Osteocyte (in vitro differentiated cells): ENCODE measurements around the gene IL2RA. TPM values are rescaled to one million over a fixed set of nuclear protein-coding genes. Genes with fewer than 3 reads are reported as not detected.

ENCODE experiments used
- DNase-seq: peaks from one replicate; pipeline ENCODE4 v3.0.0; 2021; ENCODE audit warnings: mixed read lengths; ENCODE audit not compliant: unreplicated experiment; ENCODE audit errors: extremely low spot score
- H3K27ac Mint-ChIP-seq: one replicate; pipeline ENCODE4 v1.8.0; 2021; ENCODE audit warnings: mild to moderate bottlenecking, mixed read lengths; ENCODE audit not compliant: unreplicated experiment
- H3K27me3 Mint-ChIP-seq: one replicate; pipeline ENCODE4 v1.8.0; 2021; ENCODE audit warnings: mixed read lengths; ENCODE audit not compliant: unreplicated experiment
- H3K36me3 Mint-ChIP-seq: one replicate; pipeline ENCODE4 v1.8.0; 2021; ENCODE audit warnings: mixed read lengths; ENCODE audit not compliant: unreplicated experiment
- H3K4me1 Mint-ChIP-seq: one replicate; pipeline ENCODE4 v1.8.0; 2021; ENCODE audit warnings: mixed read lengths; ENCODE audit not compliant: unreplicated experiment
- H3K4me3 Mint-ChIP-seq: one replicate; pipeline ENCODE4 v1.8.0; 2021; ENCODE audit warnings: mild to moderate bottlenecking, moderate library complexity, mixed read lengths; ENCODE audit not compliant: unreplicated experiment
- H3K9me3 Mint-ChIP-seq: one replicate; pipeline ENCODE4 v1.8.0; 2021; ENCODE audit warnings: mixed read lengths; ENCODE audit not compliant: unreplicated experiment
- total RNA-seq: library from RNA; stranded (reverse); gene quantifications from 2 replicates; pipeline ENCODE4 v1.2.1, GENCODE V29; 2021
- TF ChIP-seq, protein P1 (sequence below): fragments of 200-600 bp; sonication (generic); IDR thresholded peaks from 2 replicates; pipeline ENCODE4 v1.5.0; 2021; ENCODE audit warnings: antibody characterized with exemption, mild to moderate bottlenecking, moderate library complexity

IL2RA gene
- total RNA-seq, 1 donor from 2014 or later = not detected

GRCh38 chr10:6072215-6072934, 10.2 kb upstream of the IL2RA start:
- TF ChIP-seq, protein P1, sequence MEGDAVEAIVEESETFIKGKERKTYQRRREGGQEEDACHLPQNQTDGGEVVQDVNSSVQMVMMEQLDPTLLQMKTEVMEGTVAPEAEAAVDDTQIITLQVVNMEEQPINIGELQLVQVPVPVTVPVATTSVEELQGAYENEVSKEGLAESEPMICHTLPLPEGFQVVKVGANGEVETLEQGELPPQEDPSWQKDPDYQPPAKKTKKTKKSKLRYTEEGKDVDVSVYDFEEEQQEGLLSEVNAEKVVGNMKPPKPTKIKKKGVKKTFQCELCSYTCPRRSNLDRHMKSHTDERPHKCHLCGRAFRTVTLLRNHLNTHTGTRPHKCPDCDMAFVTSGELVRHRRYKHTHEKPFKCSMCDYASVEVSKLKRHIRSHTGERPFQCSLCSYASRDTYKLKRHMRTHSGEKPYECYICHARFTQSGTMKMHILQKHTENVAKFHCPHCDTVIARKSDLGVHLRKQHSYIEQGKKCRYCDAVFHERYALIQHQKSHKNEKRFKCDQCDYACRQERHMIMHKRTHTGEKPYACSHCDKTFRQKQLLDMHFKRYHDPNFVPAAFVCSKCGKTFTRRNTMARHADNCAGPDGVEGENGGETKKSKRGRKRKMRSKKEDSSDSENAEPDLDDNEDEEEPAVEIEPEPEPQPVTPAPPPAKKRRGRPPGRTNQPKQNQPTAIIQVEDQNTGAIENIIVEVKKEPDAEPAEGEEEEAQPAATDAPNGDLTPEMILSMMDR = no peak
- Mint-ChIP-seq H3K4me3 (no peak overlapping the region), H3K4me1 (no peaks in the 10 kb centered on the region), H3K27ac (no peak overlapping the region), H3K9me3 (no peaks in the 10 kb centered on the region), H3K36me3 (no peaks in the 10 kb centered on the region), H3K27me3 (peaks cover 47% of the 10 kb centered on the region)
- no peak for DNase-seq

DNA sequence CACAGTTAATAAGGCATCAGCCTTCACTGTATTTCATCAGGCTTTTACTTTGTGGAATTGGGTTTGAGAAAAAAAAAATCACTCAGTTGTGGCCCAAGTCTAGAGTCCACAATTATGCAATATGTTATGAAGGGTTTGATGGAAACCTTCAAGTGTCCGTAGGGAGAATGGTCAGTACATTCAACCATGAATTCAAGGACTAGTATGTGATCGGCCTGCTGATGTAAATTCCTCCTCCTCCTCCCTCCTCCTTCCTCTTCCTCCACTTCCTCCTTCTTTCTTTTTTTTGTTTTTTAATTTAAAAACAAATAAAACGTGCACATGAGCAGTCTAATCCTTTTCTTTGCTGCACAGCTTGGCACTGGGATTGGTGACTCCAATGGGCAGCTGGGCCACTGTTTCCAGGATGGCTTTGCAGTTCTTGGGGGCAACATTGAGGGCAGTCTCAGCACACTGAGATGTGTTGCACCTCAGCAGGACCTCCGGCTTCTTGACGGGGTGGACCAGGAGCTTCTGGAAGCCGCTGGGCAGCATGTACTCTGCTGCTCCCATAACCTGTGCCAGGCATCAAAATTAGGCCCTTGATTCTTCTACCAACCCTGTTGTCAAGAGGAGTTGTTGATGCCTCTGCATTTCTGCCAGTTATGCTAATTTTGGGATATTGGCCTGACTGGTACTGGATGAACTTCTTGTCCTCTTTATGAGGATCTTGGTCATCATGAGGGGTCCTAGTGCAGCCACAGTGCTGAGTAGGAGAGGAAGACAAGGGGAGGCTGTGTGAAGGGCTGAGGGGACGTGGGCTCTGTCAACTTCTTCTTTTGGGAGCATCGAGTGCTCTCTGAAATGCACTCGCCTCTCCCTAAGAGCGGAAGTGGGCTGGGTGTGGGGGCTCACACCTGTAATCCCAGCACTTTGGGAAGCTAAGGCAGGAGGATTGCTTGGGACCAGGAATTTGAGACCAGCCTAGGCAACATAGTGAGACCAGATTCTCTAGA, 9.3 kb upstream of the IL2RA start:
- TF ChIP-seq, protein P1 = no peak
- no peak overlapping the region for H3K27ac Mint-ChIP-seq

GRCh38 chr10:6070660-6071059, 8.5 kb upstream of the IL2RA start:
- peaks cover 48% of the 10 kb centered on the region for H3K27me3 Mint-ChIP-seq
- H3K4me1 Mint-ChIP-seq = no peaks in the 10 kb centered on the region
- no peak overlapping the region for H3K27ac Mint-ChIP-seq
- TF ChIP-seq, protein P1 = no peak
- no peaks in the 10 kb centered on the region for H3K36me3 Mint-ChIP-seq
- no peaks in the 10 kb centered on the region for H3K9me3 Mint-ChIP-seq
- H3K4me3 Mint-ChIP-seq = no peak overlapping the region
- no peak for DNase-seq

More for the DNA sequence above, 9.3 kb upstream of the IL2RA start:
- peaks cover 45% of the 10 kb centered on the region for H3K27me3 Mint-ChIP-seq
- no peaks in the 10 kb centered on the region for H3K36me3 Mint-ChIP-seq
- H3K4me1 Mint-ChIP-seq = no peaks in the 10 kb centered on the region
- no peaks in the 10 kb centered on the region for H3K9me3 Mint-ChIP-seq
- DNase-seq = no peak
- H3K4me3 Mint-ChIP-seq = no peak overlapping the region

GRCh38 chr10:6069081-6069931, 7.1 kb upstream of the IL2RA start:
- Mint-ChIP-seq H3K36me3 (no peaks in the 10 kb centered on the region), H3K9me3 (no peaks in the 10 kb centered on the region), H3K4me1 (no peaks in the 10 kb centered on the region), H3K4me3 (no peak overlapping the region), H3K27ac (no peak overlapping the region), H3K27me3 (peaks cover 43% of the 10 kb centered on the region)
- no peak for DNase-seq
- TF ChIP-seq, protein P1 = no peak
